K562 (cell line): ENCODE data around the gene RSBN1L. TPM values are rescaled to one million over a fixed set of nuclear protein-coding genes. Genes with fewer than 3 reads are reported as not detected.

ENCODE experiments used
- ARNT ChIP-seq, 2 experiments: fragments of 450-650 bp; IDR thresholded peaks; 2 replicates each; pipeline ENCODE4 v1.6.1; 2016; ENCODE audit warnings: mild to moderate bottlenecking in 1 of 2
- ETV6 ChIP-seq, 3 experiments: fragments of 150-350 bp in 1 of 3; sonication (generic) in 1 of 3; formaldehyde crosslinking in 1 of 3; IDR thresholded peaks; 2 replicates each; pipeline versions ENCODE4 v1.6.1 to v1.8.0; 2014 to 2022; ENCODE audit warnings: borderline replicate concordance in 2 of 3, low read depth in 2 of 3, antibody characterized with exemption in 1 of 3, low read length in 1 of 3, mild to moderate bottlenecking in 1 of 3, missing genetic modification reagents in 1 of 3
- NRF1 ChIP-seq, 2 experiments: fragments of 450-650 bp; IDR thresholded peaks in 1 of 2; conservative IDR thresholded peaks in 1 of 2; 2 replicates each; pipeline ENCODE4 v1.6.1; 2014; ENCODE audit warnings: mild to moderate bottlenecking in 2 of 2
- PHF20 ChIP-seq: fragments of 450-650 bp; IDR thresholded peaks from 2 replicates; pipeline ENCODE4 v1.6.1; 2018; ENCODE audit not compliant: partially characterized antibody
- TEAD4 ChIP-seq, 2 experiments: sonication (generic) in 1 of 2; formaldehyde crosslinking in 1 of 2; IDR thresholded peaks; 2 replicates each; pipeline versions ENCODE4 v1.6.1 to v1.8.0; 2012 to 2022; ENCODE audit warnings: borderline replicate concordance in 1 of 2, inconsistent platforms in 1 of 2, low read length in 1 of 2, mild to moderate bottlenecking in 1 of 2, missing genetic modification reagents in 1 of 2
- ZNF316 ChIP-seq: fragments of 450-650 bp; IDR thresholded peaks from 2 replicates; pipeline ENCODE4 v1.6.1; 2016
- ZNF384 ChIP-seq: IDR thresholded peaks from 2 replicates; pipeline ENCODE4 v1.6.1; 2012; ENCODE audit warnings: low read depth, low read length, improper control_type of control experiment
- polyA plus RNA-seq, 8 experiments: library from polyadenylated mRNA; depleted of rRNA in 4 of 8; stranded (reverse) in 5 of 8; unstranded in 3 of 8; fragments of >200 nt; fragmentation: Nextera tagmentation in 2 of 8; fragmentation: Illumina TruSeq in 1 of 8; extraction: Ambion mirVana in 2 of 8; extraction: Trizol in 1 of 8; gene quantifications; 2 replicates each; pipeline versions ENCODE4 v1.2.1 to v1.2.3, GENCODE V29; 2011 to 2014; ENCODE audit warnings: inconsistent platforms in 1 of 8, missing spikeins in 1 of 8
- total RNA-seq, 7 experiments: library from RNA; depleted of rRNA in 6 of 7; stranded (reverse); fragments of >200 nt in 6 of 7; fragmentation: Illumina TruSeq in 2 of 7; extraction: Trizol in 2 of 7; gene quantifications; 2 replicates each; pipeline versions ENCODE4 v1.2.1 to v1.2.3, GENCODE V29; 2011 to 2021; ENCODE audit warnings: low replicate concordance in 1 of 7
- TF ChIP-seq, protein P1 (sequence below): sonication (generic); formaldehyde crosslinking; IDR thresholded peaks from 2 replicates; pipeline ENCODE4 v1.8.1; 2023; ENCODE audit warnings: mild to moderate bottlenecking, missing genetic modification reagents
- TF ChIP-seq, protein P2 (sequence below): fragments of 250-450 bp; sonication (Bioruptor Pico); IDR thresholded peaks from 2 replicates; pipeline ENCODE4 v1.4.0; 2020; ENCODE audit warnings: borderline replicate concordance
- TF ChIP-seq, protein P3 (sequence below): sonication (generic); formaldehyde crosslinking; IDR thresholded peaks from 2 replicates; pipeline ENCODE4 v1.8.0; 2022; ENCODE audit warnings: mild to moderate bottlenecking, missing genetic modification reagents
- TF ChIP-seq, protein P4 (sequence below), 2 experiments: fragments of 450-650 bp in 1 of 2; sonication (generic) in 1 of 2; formaldehyde crosslinking in 1 of 2; IDR thresholded peaks in 1 of 2; conservative IDR thresholded peaks in 1 of 2; 2 replicates each; pipeline versions ENCODE4 v1.6.1 to v1.8.1; 2016 to 2023; ENCODE audit warnings: mild to moderate bottlenecking in 2 of 2, moderate library complexity in 2 of 2, inconsistent platforms in 1 of 2, missing genetic modification reagents in 1 of 2
- TF ChIP-seq, protein P5 (sequence below): IDR thresholded peaks from 3 replicates; pipeline ENCODE4 v1.6.1; 2011; ENCODE audit warnings: borderline replicate concordance, mild to moderate bottlenecking, moderate library complexity; ENCODE audit not compliant: insufficient read length; ENCODE audit errors: extremely low read depth

RSBN1L gene
- total and polyA plus RNA-seq, 9 of the 15 experiments (the other 6 are each of a cell fraction or from before 2014, with no cell fraction given) = 6.2 to 35.2 (median 20.1) TPM

DNA sequence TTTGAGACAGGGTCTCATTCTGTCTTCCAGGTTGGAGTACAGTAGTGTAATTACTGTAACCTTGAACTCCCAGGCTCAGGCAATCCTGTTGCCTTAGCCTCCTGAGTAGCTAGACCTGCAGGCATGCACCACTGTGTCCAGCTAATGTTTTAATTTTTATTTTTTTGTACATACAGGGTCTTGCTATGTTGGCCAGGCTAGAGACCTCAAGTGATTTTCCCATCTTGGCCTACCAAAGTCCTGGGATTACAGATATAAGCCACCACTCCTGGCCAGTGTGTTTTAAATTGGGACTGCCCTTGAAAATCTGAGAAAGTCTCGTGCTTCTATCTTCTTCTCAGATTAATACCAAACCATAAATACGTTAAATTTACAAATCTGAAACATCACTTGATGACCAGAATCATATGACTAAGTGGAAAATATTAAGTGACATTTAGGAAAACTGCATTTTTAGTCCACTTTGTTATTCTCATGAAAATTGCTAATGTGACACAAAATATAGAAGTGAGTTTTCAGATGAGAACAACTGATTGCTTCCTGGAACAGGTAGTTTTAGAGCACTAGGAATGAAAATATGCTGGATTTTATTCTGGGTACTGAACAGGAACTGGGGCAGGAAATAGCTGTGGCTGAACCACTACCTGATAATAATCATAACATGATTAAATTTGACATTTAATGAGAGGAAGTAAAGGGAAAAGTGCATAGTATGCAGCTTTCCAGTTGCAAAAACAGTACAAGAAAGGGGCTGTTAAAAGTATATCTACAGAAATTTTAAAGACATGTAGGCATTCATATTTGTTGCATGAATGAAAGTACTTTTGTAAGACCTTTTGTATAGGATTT, 106.5 kb downstream of the RSBN1L start (continued):
- TF ChIP-seq, protein P1, sequence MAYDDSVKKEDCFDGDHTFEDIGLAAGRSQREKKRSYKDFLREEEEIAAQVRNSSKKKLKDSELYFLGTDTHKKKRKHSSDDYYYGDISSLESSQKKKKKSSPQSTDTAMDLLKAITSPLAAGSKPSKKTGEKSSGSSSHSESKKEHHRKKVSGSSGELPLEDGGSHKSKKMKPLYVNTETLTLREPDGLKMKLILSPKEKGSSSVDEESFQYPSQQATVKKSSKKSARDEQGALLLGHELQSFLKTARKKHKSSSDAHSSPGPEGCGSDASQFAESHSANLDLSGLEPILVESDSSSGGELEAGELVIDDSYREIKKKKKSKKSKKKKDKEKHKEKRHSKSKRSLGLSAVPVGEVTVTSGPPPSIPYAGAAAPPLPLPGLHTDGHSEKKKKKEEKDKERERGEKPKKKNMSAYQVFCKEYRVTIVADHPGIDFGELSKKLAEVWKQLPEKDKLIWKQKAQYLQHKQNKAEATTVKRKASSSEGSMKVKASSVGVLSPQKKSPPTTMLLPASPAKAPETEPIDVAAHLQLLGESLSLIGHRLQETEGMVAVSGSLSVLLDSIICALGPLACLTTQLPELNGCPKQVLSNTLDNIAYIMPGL = no peak
- TF ChIP-seq ZNF316 = peak; percentile 87
- TF ChIP-seq, protein P2, sequence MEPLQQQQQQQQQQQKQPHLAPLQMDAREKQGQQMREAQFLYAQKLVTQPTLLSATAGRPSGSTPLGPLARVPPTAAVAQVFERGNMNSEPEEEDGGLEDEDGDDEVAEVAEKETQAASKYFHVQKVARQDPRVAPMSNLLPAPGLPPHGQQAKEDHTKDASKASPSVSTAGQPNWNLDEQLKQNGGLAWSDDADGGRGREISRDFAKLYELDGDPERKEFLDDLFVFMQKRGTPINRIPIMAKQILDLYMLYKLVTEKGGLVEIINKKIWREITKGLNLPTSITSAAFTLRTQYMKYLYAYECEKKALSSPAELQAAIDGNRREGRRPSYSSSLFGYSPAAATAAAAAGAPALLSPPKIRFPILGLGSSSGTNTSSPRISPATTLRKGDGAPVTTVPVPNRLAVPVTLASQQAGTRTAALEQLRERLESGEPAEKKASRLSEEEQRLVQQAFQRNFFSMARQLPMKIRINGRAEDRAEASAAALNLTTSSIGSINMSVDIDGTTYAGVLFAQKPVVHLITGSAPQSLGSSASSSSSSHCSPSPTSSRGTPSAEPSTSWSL (CRISPR knock-in tag) = no peak
- no peak for TF ChIP-seq PHF20
- TF ChIP-seq ETV6 (IDR thresholded peaks at IDR 0.05; ENCODE audit: borderline replicate concordance in 1 of 2, low read depth in 2 of 2, low read length in 1 of 2) = peak in 1 of 2 experiments; percentile 76; a peak in 1 of 4 replicates
- no peak for TF ChIP-seq ETV6 (CRISPR knock-in tag; IDR thresholded peaks at IDR 0.05; ENCODE audit: borderline replicate concordance)
- TF ChIP-seq ZNF384 = no peak
- TF ChIP-seq ARNT (IDR thresholded peaks at IDR 0.05) = no peak
- TF ChIP-seq, protein P3, sequence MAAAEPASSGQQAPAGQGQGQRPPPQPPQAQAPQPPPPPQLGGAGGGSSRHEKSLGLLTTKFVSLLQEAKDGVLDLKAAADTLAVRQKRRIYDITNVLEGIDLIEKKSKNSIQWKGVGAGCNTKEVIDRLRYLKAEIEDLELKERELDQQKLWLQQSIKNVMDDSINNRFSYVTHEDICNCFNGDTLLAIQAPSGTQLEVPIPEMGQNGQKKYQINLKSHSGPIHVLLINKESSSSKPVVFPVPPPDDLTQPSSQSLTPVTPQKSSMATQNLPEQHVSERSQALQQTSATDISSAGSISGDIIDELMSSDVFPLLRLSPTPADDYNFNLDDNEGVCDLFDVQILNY (CRISPR knock-in tag) = no peak
- peak; percentile 24; the same call in 1 of the 2 replicates for TF ChIP-seq TEAD4 (IDR thresholded peaks at IDR 0.05; ENCODE audit: low read length)
- no peak for TF ChIP-seq TEAD4 (CRISPR knock-in tag; IDR thresholded peaks at IDR 0.05; ENCODE audit: borderline replicate concordance)
- TF ChIP-seq, protein P4, sequence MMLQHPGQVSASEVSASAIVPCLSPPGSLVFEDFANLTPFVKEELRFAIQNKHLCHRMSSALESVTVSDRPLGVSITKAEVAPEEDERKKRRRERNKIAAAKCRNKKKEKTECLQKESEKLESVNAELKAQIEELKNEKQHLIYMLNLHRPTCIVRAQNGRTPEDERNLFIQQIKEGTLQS (IDR thresholded peaks at IDR 0.05) = no peak
- TF ChIP-seq, protein P4 (CRISPR knock-in tag; conservative IDR thresholded peaks at IDR 0.05) = no peak
- no peak for TF ChIP-seq NRF1 (conservative IDR thresholded peaks at IDR 0.05 in 1 of 2, IDR thresholded peaks at IDR 0.05 in 1 of 2)
- TF ChIP-seq, protein P5, sequence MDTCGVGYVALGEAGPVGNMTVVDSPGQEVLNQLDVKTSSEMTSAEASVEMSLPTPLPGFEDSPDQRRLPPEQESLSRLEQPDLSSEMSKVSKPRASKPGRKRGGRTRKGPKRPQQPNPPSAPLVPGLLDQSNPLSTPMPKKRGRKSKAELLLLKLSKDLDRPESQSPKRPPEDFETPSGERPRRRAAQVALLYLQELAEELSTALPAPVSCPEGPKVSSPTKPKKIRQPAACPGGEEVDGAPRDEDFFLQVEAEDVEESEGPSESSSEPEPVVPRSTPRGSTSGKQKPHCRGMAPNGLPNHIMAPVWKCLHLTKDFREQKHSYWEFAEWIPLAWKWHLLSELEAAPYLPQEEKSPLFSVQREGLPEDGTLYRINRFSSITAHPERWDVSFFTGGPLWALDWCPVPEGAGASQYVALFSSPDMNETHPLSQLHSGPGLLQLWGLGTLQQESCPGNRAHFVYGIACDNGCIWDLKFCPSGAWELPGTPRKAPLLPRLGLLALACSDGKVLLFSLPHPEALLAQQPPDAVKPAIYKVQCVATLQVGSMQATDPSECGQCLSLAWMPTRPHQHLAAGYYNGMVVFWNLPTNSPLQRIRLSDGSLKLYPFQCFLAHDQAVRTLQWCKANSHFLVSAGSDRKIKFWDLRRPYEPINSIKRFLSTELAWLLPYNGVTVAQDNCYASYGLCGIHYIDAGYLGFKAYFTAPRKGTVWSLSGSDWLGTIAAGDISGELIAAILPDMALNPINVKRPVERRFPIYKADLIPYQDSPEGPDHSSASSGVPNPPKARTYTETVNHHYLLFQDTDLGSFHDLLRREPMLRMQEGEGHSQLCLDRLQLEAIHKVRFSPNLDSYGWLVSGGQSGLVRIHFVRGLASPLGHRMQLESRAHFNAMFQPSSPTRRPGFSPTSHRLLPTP = no peak
